GM12873 (cell line): Measurements from ENCODE around the gene SLK.

Experiments
- CTCF ChIP-seq: IDR thresholded peaks from 2 replicates; pipeline ENCODE4 v1.5.1; 2012; ENCODE audit warnings: low read depth, mild to moderate bottlenecking, moderate library complexity, low read length, control low read depth; ENCODE audit not compliant: insufficient read depth; ENCODE audit errors: missing control alignments

The SLK gene

GRCh38 chr10:103986360-103986759 lies 19.4 kb downstream of the SLK start:
- no peak for TF ChIP-seq CTCF

- no peak for TF ChIP-seq CTCF
Observed at GRCh38 chr10:103990121-103990520, 23.2 kb downstream of the SLK start.

GRCh38 chr10:103990531-103990930 lies 23.6 kb downstream of the SLK start:
- TF ChIP-seq CTCF = no peak

- TF ChIP-seq CTCF = no peak
Observed at GRCh38 chr10:103991393-103992128, 24.6 kb downstream of the SLK start.

- TF ChIP-seq CTCF = no peak
Observed at GRCh38 chr10:103995134-103995533, 28.2 kb downstream of the SLK start.

- TF ChIP-seq CTCF = no peak
Observed at GRCh38 chr10:103998805-103999204, 31.9 kb downstream of the SLK start.

- no peak for TF ChIP-seq CTCF
Observed at GRCh38 chr10:104002911-104003310, 36.0 kb downstream of the SLK start.
